ENCODE results near the gene RABGAP1L.
"Not testable (repeated sequence)": the region's sequence is repeated elsewhere in the genome, so short reads cannot be mapped to it uniquely, and the experiment has no call there.

The RABGAP1L gene

DNA sequence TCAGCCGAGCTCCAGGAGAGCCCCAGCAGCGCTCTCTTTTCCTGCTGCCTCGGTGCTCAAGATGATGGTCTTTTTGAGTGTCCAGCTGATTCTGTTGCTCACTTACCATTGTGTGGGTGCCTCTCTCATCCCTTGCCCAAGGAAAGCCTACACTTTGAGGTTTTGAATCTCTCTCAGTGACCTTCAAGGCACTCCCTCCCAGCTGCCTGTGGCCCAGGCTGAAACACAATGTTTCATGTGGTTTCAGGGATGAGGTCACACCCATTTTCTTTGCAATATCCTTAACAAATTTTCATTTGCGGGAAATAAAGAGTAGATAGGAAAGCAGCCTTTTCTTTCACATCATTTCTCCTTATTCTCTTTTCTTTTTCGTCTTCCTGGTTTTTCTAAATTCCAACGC lies 876.5 kb downstream of the RABGAP1L start:
- Mint-ChIP-seq H3K27ac (no peak overlapping the region), H3K4me3 (no peak overlapping the region), H3K9me3 (no peaks in the 10 kb centered on the region), H3K4me1 (peaks cover 44% of the 10 kb centered on the region), H3K36me3 (ENCODE audit: low read depth) (no peaks in the 10 kb centered on the region), H3K27me3 (ENCODE audit: low read depth, poor library complexity) (peaks cover 12% of the 10 kb centered on the region)
- TF ChIP-seq, protein P1, sequence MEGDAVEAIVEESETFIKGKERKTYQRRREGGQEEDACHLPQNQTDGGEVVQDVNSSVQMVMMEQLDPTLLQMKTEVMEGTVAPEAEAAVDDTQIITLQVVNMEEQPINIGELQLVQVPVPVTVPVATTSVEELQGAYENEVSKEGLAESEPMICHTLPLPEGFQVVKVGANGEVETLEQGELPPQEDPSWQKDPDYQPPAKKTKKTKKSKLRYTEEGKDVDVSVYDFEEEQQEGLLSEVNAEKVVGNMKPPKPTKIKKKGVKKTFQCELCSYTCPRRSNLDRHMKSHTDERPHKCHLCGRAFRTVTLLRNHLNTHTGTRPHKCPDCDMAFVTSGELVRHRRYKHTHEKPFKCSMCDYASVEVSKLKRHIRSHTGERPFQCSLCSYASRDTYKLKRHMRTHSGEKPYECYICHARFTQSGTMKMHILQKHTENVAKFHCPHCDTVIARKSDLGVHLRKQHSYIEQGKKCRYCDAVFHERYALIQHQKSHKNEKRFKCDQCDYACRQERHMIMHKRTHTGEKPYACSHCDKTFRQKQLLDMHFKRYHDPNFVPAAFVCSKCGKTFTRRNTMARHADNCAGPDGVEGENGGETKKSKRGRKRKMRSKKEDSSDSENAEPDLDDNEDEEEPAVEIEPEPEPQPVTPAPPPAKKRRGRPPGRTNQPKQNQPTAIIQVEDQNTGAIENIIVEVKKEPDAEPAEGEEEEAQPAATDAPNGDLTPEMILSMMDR (IDR thresholded peaks at IDR 0.05): no peak
- DNase-seq: no peak

DNA sequence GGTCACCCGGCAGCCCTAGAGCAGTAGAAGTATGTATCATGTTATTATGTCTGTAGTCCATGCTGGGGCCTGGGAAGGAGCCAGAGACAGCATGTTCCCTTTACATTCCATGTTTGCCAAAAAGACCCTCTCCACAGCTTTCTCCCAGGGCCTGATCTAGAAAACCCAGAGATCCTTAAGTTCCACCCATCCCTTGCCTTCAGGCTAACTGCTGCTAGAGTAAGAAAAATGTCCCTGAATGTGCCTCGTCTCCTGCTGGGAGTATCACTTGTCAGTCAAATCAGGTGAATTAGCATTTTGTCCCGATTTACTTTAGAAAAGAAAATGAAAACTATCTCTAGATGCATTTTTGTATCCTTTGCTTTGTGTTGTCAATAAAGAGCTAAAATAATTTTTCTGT lies 877.2 kb downstream of the RABGAP1L start:
- Mint-ChIP-seq H3K4me3 (no peak overlapping the region), H3K4me1 (peaks cover 38% of the 10 kb centered on the region), H3K9me3 (no peaks in the 10 kb centered on the region), H3K27ac (no peak overlapping the region), H3K27me3 (ENCODE audit: low read depth, poor library complexity) (peaks cover 18% of the 10 kb centered on the region), H3K36me3 (ENCODE audit: low read depth) (no peaks in the 10 kb centered on the region)
- DNase-seq: no peak
- TF ChIP-seq, protein P1 (IDR thresholded peaks at IDR 0.05): no peak

DNA sequence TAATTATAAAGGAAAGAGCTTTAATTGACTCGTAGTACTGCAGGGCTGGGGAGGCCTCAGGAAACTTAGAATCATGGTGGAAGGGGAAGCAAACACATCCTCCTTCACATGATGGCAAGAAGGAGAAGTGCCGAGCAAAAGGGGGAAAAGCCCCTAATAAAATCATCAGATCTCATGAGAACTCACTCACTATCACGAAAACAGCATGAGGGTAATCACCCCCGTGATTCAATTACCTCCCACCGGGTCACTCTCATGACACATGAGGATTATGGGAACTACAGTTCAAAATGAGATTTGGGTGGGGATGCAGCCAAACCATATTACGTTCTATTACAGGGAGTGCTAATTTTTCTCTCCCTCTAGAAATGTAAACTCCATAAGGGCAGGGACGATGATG lies 878.1 kb downstream of the RABGAP1L start:
- TF ChIP-seq, protein P1 (IDR thresholded peaks at IDR 0.05): no peak
- no peak overlapping the region for H3K27ac Mint-ChIP-seq
- no peaks in the 10 kb centered on the region for H3K9me3 Mint-ChIP-seq
- no peak for DNase-seq
- H3K36me3 Mint-ChIP-seq (ENCODE audit: low read depth): no peaks in the 10 kb centered on the region
- peaks cover 18% of the 10 kb centered on the region for H3K27me3 Mint-ChIP-seq (ENCODE audit: low read depth, poor library complexity)
- H3K4me3 Mint-ChIP-seq: no peak overlapping the region
- peaks cover 33% of the 10 kb centered on the region for H3K4me1 Mint-ChIP-seq

DNA sequence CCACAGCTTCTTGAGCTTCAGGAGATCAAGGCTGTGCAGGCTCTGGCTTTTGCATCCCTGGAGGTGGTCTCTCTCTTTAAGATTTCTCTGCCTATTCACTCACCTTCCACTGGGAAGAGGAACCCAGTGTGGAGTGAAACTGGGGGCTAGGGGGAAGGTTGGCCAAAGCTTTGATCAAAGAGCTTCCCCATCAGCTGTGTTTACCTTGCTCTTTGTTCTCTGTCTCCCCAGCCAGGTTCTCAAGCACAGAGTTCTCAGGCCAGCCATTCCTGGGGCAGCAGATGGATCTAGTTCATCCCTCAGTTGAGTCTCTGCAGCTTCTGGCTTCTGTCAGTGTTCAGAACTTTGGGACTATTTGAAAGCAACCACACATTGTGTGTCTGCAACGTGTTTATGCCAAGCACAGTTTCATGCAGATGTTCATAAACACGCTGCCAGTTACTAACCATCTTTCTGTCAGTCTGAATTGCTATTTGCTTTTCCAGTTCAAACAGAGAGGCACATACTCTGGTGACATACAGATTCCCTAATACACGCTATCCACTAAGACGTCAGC lies 881.1 kb downstream of the RABGAP1L start:
- DNase-seq: no peak
- TF ChIP-seq, protein P1 (IDR thresholded peaks at IDR 0.05): no peak
- H3K4me1 Mint-ChIP-seq: peaks cover 10% of the 10 kb centered on the region
- no peak overlapping the region for H3K27ac Mint-ChIP-seq
- H3K4me3 Mint-ChIP-seq: no peak overlapping the region
- H3K27me3 Mint-ChIP-seq (ENCODE audit: low read depth, poor library complexity): peaks cover 14% of the 10 kb centered on the region
- H3K36me3 Mint-ChIP-seq (ENCODE audit: low read depth): peaks cover 5% of the 10 kb centered on the region
- H3K9me3 Mint-ChIP-seq: peaks cover 17% of the 10 kb centered on the region

DNA sequence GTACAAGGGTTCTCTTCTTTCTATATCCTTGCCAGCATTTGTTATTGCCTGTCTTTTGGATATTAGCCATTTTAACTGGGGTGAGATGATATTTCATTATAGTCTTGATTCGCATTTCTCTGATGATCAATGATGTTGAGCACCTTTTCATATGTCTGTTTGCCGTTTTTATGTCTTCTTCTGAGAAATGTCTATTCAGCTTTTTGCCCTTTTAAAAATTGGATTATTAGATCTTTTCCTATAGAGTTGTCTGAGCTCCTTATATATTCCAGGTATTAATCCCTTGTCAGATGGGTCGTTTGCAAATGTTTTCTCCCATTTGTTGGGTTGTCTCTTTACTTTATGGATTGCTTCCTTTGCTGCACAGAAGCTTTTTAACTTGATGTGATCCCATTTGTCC lies 883.3 kb downstream of the RABGAP1L start:
- Mint-ChIP-seq H3K9me3 (peaks cover 29% of the 10 kb centered on the region), H3K36me3 (ENCODE audit: low read depth) (peaks cover 5% of the 10 kb centered on the region), H3K27me3 (ENCODE audit: low read depth, poor library complexity) (peaks cover 16% of the 10 kb centered on the region), H3K27ac (no peak overlapping the region), H3K4me1 (no peaks in the 10 kb centered on the region), H3K4me3 (no peak overlapping the region)
- TF ChIP-seq, protein P1 (IDR thresholded peaks at IDR 0.05): no peak
- DNase-seq: no peak

DNA sequence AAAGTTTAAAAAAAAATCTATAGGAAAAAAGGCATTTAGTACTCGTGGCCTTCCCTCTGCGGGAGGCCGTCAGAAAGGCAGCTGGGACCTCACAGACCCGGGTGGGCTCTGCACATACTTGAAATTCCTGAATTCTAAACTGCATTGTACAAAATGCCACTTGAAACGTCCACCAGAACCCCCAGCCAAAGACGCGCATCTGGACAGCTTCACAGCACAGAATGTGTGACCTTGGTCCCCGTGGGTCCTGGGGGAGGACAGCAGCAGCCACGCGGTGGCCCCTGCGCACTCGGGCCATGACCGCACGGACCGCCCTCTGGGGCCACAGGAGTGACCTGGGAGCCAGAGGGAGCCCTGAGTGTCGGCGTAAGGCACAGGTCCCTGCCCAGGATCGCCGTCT lies 884.5 kb downstream of the RABGAP1L start:
- H3K27me3 Mint-ChIP-seq (ENCODE audit: low read depth, poor library complexity): peaks cover 15% of the 10 kb centered on the region
- TF ChIP-seq, protein P1 (IDR thresholded peaks at IDR 0.05): no peak
- peaks cover 5% of the 10 kb centered on the region for H3K36me3 Mint-ChIP-seq (ENCODE audit: low read depth)
- DNase-seq: no peak
- peaks cover 29% of the 10 kb centered on the region for H3K9me3 Mint-ChIP-seq
- no peak overlapping the region for H3K4me3 Mint-ChIP-seq
- no peak overlapping the region for H3K27ac Mint-ChIP-seq
- H3K4me1 Mint-ChIP-seq: no peaks in the 10 kb centered on the region

DNA sequence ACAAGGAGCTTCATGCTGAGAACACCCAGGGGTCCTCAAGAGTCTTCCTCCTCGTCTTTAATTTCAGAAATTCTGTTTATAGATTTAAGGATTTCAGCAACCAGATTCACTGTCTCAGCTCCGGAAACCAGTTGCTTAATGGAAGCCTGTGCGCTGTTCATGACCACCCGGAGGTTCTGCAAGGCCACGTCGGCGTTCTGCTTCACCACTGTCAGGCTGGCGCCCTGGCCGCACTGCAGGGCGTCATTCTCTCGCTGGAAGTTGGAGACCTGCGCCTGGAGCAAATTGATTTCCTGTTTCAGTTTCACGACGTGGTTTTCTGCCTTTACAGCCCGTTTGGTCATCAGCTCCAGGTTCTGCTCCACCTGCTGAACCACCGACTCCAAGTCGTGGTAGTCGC lies 885.3 kb downstream of the RABGAP1L start:
- H3K27ac Mint-ChIP-seq: not testable (repeated sequence)

More for the DNA sequence above, 885.3 kb downstream of the RABGAP1L start:
- not testable (repeated sequence) for H3K4me1 Mint-ChIP-seq; H3K36me3 Mint-ChIP-seq (ENCODE audit: low read depth); DNase-seq; H3K4me3 Mint-ChIP-seq
- Mint-ChIP-seq H3K9me3 (peaks cover 29% of the 10 kb centered on the region), H3K27me3 (ENCODE audit: low read depth, poor library complexity) (peaks cover 20% of the 10 kb centered on the region)
